Keratinocyte (primary cell): ENCODE results near the gene THBS1. TPM values are rescaled to one million over a fixed set of nuclear protein-coding genes. Genes with fewer than 3 reads are reported as not detected.
A peak's percentile ranks its signal among the peaks of the same experiment; 100 is the strongest.

Experiments used
- DNase-seq: peaks from one replicate; pipeline ENCODE4 v3.0.0-alpha.2; 2011; ENCODE audit warnings: low read depth, missing footprints, low spot score
- FAIRE-seq: peaks from 2 replicates; lab custom pipeline; 2011; peaks lifted over from hg19 to GRCh38; lab: Jason Lieb, UNC
- H2AFZ ChIP-seq: 2 replicates; pipeline ENCODE4 v1.6.0; 2012; ENCODE audit warnings: low read length, control low read depth, inconsistent platforms; ENCODE audit not compliant: control insufficient read depth
- H3K27ac ChIP-seq: 2 replicates; pipeline ENCODE4 v1.5.1; 2011; ENCODE audit warnings: low read length; ENCODE audit not compliant: control insufficient read depth, insufficient read depth
- H3K27me3 ChIP-seq: 3 replicates; pipeline ENCODE4 v1.6.0; 2011; ENCODE audit warnings: low read length; ENCODE audit not compliant: control insufficient read depth, insufficient read depth; ENCODE audit errors: extremely low read depth
- H3K36me3 ChIP-seq, 2 experiments: 2 replicates in 1 of 2; 3 replicates in 1 of 2; pipeline ENCODE4 v1.5.1; 2011; ENCODE audit warnings: low read length in 2 of 2, mild to moderate bottlenecking in 1 of 2; ENCODE audit not compliant: control insufficient read depth in 2 of 2, insufficient read depth in 2 of 2; ENCODE audit errors: extremely low read depth in 1 of 2
- H3K4me1 ChIP-seq: 3 replicates; pipeline ENCODE4 v1.5.1; 2011; ENCODE audit warnings: low read length; ENCODE audit not compliant: control insufficient read depth, insufficient read depth; ENCODE audit errors: extremely low read depth
- H3K4me2 ChIP-seq: 3 replicates; pipeline ENCODE4 v1.6.0; 2011; ENCODE audit warnings: low read depth, low read length; ENCODE audit not compliant: control insufficient read depth, insufficient read depth; ENCODE audit errors: extremely low read depth
- H3K4me3 ChIP-seq, 3 experiments: fragments of 200-600 bp in 1 of 3; sonication (generic) in 1 of 3; 2 replicates in 2 of 3; 3 replicates in 1 of 3; pipeline ENCODE4 v1.5.1; 2011 to 2016; ENCODE audit warnings: low read length in 3 of 3, mild to moderate bottlenecking in 3 of 3, control low read depth in 2 of 3, inconsistent platforms in 1 of 3, low read depth in 1 of 3, mixed read lengths in 1 of 3, mixed run types in 1 of 3, moderate library complexity in 1 of 3; ENCODE audit not compliant: control insufficient read depth in 2 of 3, insufficient read depth in 2 of 3; ENCODE audit errors: extremely low read depth in 1 of 3
- H3K79me2 ChIP-seq: 2 replicates; pipeline ENCODE4 v1.6.0; 2012; ENCODE audit warnings: low read length; ENCODE audit not compliant: control insufficient read depth, insufficient read depth
- H3K9ac ChIP-seq: 3 replicates; pipeline ENCODE4 v1.6.0; 2011; ENCODE audit warnings: low read length; ENCODE audit not compliant: control insufficient read depth, insufficient read depth; ENCODE audit errors: extremely low read depth
- H3K9me1 ChIP-seq: 3 replicates; pipeline ENCODE4 v1.6.0; 2011; ENCODE audit warnings: low read length; ENCODE audit not compliant: control insufficient read depth, insufficient read depth; ENCODE audit errors: extremely low read depth
- H3K9me3 ChIP-seq: 2 replicates; pipeline ENCODE4 v1.5.1; 2012; ENCODE audit warnings: low read depth, low read length; ENCODE audit not compliant: control insufficient read depth
- H4K20me1 ChIP-seq: 3 replicates; pipeline ENCODE4 v1.6.0; 2011; ENCODE audit warnings: low read length; ENCODE audit not compliant: control insufficient read depth, insufficient read depth; ENCODE audit errors: extremely low read depth
- EZH2 ChIP-seq: IDR thresholded peaks from one replicate; pipeline ENCODE4 v1.6.1; 2012; ENCODE audit warnings: inconsistent platforms, mild to moderate bottlenecking, low read length, moderate library complexity
- dilution Hi-C: fragments of 300-500 bp; cut with MboI; formaldehyde crosslinking; loops from one replicate; pipeline ENCODE4 v1.7.0; 2020; ENCODE audit warnings: low sequenced_read_pairs; ENCODE audit not compliant: extremely low pct_ligation_motif_present
- polyA plus RNA-seq, 5 experiments: library from polyadenylated mRNA; depleted of rRNA in 3 of 5; stranded (reverse) in 3 of 5; stranded (forward) in 1 of 5; unstranded in 1 of 5; fragments of >200 nt; gene quantifications; 1 replicate in 1 of 5; 2 replicates in 3 of 5; 3 replicates in 1 of 5; pipeline versions ENCODE4 v1.2.1 to v1.2.3, GENCODE V29; 2011 to 2012; ENCODE audit warnings: missing spikeins in 2 of 5, low read depth in 1 of 5, low replicate concordance in 1 of 5
- TF ChIP-seq, protein P1 (sequence below), 3 experiments: IDR thresholded peaks in 1 of 3; conservative IDR thresholded peaks in 1 of 3; optimal IDR thresholded peaks in 1 of 3; 2 replicates in 2 of 3; 3 replicates in 1 of 3; pipeline versions ENCODE3 to v1.5.1; 2011; ENCODE audit warnings: low read length in 3 of 3, mild to moderate bottlenecking in 3 of 3, moderate library complexity in 2 of 3, control low read depth in 1 of 3, inconsistent platforms in 1 of 3; ENCODE audit not compliant: insufficient read depth in 2 of 3; ENCODE audit errors: extremely low read depth in 1 of 3

Gene THBS1
- polyA plus RNA-seq, 1 donor (not counting 4 experiments of a cell fraction or from before 2014, with no cell fraction given): 789 TPM

GRCh38 chr15:39591141-39591895, 10.4 kb downstream of the THBS1 start:
- TF ChIP-seq EZH2: no peak
- TF ChIP-seq, protein P1, sequence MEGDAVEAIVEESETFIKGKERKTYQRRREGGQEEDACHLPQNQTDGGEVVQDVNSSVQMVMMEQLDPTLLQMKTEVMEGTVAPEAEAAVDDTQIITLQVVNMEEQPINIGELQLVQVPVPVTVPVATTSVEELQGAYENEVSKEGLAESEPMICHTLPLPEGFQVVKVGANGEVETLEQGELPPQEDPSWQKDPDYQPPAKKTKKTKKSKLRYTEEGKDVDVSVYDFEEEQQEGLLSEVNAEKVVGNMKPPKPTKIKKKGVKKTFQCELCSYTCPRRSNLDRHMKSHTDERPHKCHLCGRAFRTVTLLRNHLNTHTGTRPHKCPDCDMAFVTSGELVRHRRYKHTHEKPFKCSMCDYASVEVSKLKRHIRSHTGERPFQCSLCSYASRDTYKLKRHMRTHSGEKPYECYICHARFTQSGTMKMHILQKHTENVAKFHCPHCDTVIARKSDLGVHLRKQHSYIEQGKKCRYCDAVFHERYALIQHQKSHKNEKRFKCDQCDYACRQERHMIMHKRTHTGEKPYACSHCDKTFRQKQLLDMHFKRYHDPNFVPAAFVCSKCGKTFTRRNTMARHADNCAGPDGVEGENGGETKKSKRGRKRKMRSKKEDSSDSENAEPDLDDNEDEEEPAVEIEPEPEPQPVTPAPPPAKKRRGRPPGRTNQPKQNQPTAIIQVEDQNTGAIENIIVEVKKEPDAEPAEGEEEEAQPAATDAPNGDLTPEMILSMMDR (optimal IDR thresholded peaks at IDR 0.05 in 1 of 3, IDR thresholded peaks at IDR 0.05 in 1 of 3, conservative IDR thresholded peaks at IDR 0.05 in 1 of 3; ENCODE audit: extremely low read depth in 1 of 3, insufficient read depth in 2 of 3, low read length in 3 of 3): no peak
- H2AFZ ChIP-seq: no peak overlapping the region
- no peak overlapping the region for H3K27ac ChIP-seq
- no peaks in the 10 kb centered on the region for H3K27me3 ChIP-seq
- no peaks in the 10 kb centered on the region for H3K9me3 ChIP-seq
- H3K9me1 ChIP-seq: no peaks in the 10 kb centered on the region
- DNase-seq: peak; percentile 36
- H3K4me2 ChIP-seq: no peak overlapping the region
- peak; percentile 78 for FAIRE-seq
- H3K4me1 ChIP-seq: no peaks in the 10 kb centered on the region
- no peaks in the 10 kb centered on the region for H3K79me2 ChIP-seq
- H3K4me3 ChIP-seq: no peak overlapping the region
- H4K20me1 ChIP-seq: peaks cover 73% of the 10 kb centered on the region
- dilution Hi-C loops: no loop called here
- H3K9ac ChIP-seq: no peak overlapping the region
- H3K36me3 ChIP-seq: peaks cover 48 to 75% of the 10 kb centered on the region in 2 experiments

- H3K27me3 ChIP-seq: no peaks in the 10 kb centered on the region
- H3K27ac ChIP-seq: no peak overlapping the region
- H4K20me1 ChIP-seq: peaks cover 69% of the 10 kb centered on the region
- dilution Hi-C loops: no loop called here
- no peak overlapping the region for H2AFZ ChIP-seq
- H3K9me1 ChIP-seq: no peaks in the 10 kb centered on the region
- no peak overlapping the region for H3K9ac ChIP-seq
- H3K4me2 ChIP-seq: no peak overlapping the region
- no peak for FAIRE-seq
- H3K4me1 ChIP-seq: no peaks in the 10 kb centered on the region
- H3K79me2 ChIP-seq: no peaks in the 10 kb centered on the region
- H3K4me3 ChIP-seq: no peak overlapping the region
- no peak for TF ChIP-seq EZH2
- TF ChIP-seq, protein P1 (optimal IDR thresholded peaks at IDR 0.05 in 1 of 3, IDR thresholded peaks at IDR 0.05 in 1 of 3, conservative IDR thresholded peaks at IDR 0.05 in 1 of 3; ENCODE audit: extremely low read depth in 1 of 3, insufficient read depth in 2 of 3, low read length in 3 of 3): no peak
- peak; percentile 23 for DNase-seq
- H3K36me3 ChIP-seq: peaks cover 44 to 71% of the 10 kb centered on the region in 2 experiments
- H3K9me3 ChIP-seq: no peaks in the 10 kb centered on the region
Measured at GRCh38 chr15:39591896-39592315, 11.0 kb downstream of the THBS1 start.
